Muscle of leg (tissue), 11 donors: Measurements from ENCODE around the gene DNAJA4. TPM values are rescaled to one million over a fixed set of nuclear protein-coding genes. Genes with fewer than 3 reads are reported as not detected.

Experiments
- DNase-seq: peaks from one replicate; pipeline ENCODE4 v3.0.0; 2013
- H3K27ac ChIP-seq: one replicate; pipeline ENCODE4 v1.5.1; 2013; ENCODE audit warnings: mild to moderate bottlenecking, low read length, control low read depth
- H3K27me3 ChIP-seq: one replicate; pipeline ENCODE4 v1.6.1; 2013; ENCODE audit warnings: low read length; ENCODE audit not compliant: control insufficient read depth, insufficient read depth
- H3K36me3 ChIP-seq: one replicate; pipeline ENCODE4 v1.6.1; 2013; ENCODE audit warnings: low read length; ENCODE audit not compliant: control insufficient read depth, insufficient read depth
- H3K4me1 ChIP-seq: one replicate; pipeline ENCODE4 v1.6.1; 2013; ENCODE audit warnings: low read length; ENCODE audit not compliant: control insufficient read depth, insufficient read depth
- H3K4me3 ChIP-seq: one replicate; pipeline ENCODE4 v1.5.1; 2013; ENCODE audit warnings: low read length, control low read depth
- H3K9me3 ChIP-seq: replicated peaks from 2 replicates; pipeline ENCODE4 v1.6.1; 2013; ENCODE audit warnings: low read depth, low read length; ENCODE audit not compliant: control insufficient read depth
- WGBS: methylation state at CpG from one replicate; pipeline ENCODE4 v1.1.5; 2013; ENCODE audit warnings: missing lambda C conversion rate; ENCODE audit not compliant: insufficient coverage; 5-methylcytosine and 5-hydroxymethylcytosine counted together
- polyA plus RNA-seq, 8 donors: library from polyadenylated mRNA; unstranded; fragments of 120-200 nt; gene quantifications; one replicate each; pipeline versions ENCODE4 v1.2.1 to v1.2.3, GENCODE V29; 2013; ENCODE audit warnings: inconsistent platforms in 1 of 8, low replicate concordance in 1 of 8; ENCODE audit not compliant: insufficient read length in 8 of 8, insufficient read depth in 1 of 8
- total RNA-seq: library from RNA; stranded (reverse); fragments of 120-200 nt; gene quantifications from one replicate; pipeline ENCODE4 v1.2.4, GENCODE V29; 2013

The DNAJA4 gene
- total and polyA plus RNA-seq, 9 donors, result 27.8 to 103 (median 77.8) TPM

DNA sequence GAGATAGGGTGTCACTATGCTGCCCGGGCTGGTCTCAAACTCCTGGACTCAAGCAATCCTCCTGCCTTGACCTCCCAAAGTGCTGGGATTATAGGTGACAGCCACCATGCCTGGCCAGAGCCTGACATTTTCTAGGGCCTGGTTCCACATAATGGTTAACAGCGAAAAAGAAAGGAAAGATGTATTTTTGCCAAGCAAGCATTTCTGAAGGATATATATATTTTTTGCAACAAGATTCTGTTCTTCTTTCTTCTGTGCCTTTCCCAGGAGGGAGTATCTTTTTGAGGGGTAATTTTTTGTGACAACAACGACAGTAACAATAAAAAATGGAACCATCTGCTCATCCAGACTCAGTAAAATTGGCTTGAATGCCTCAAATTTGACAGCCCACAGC is 8.3 kb upstream of the DNAJA4 start:
- 100% methylated on average over 1 of the region's 3 CpGs for WGBS
- no peak overlapping the region for H3K4me3 ChIP-seq
- no peaks in the 10 kb centered on the region for H3K27me3 ChIP-seq
- peaks cover 4% of the 10 kb centered on the region for H3K4me1 ChIP-seq
- H3K27ac ChIP-seq, result no peak overlapping the region
- H3K9me3 ChIP-seq, result no peaks in the 10 kb centered on the region
- no peak for DNase-seq
- no peaks in the 10 kb centered on the region for H3K36me3 ChIP-seq

GRCh38 chr15:78257681-78258080 is 6.7 kb upstream of the DNAJA4 start:
- Histone ChIP-seq H3K9me3 (no peaks in the 10 kb centered on the region), H3K27ac (no peak overlapping the region), H3K4me3 (no peak overlapping the region), H3K36me3 (no peaks in the 10 kb centered on the region), H3K4me1 (peaks cover 2% of the 10 kb centered on the region), H3K27me3 (no peaks in the 10 kb centered on the region)
- no peak for DNase-seq
- WGBS, result 100% methylated on average over 1 of the region's 3 CpGs

- Histone ChIP-seq H3K9me3 (no peaks in the 10 kb centered on the region), H3K4me3 (no peak overlapping the region), H3K4me1 (peaks cover 5% of the 10 kb centered on the region), H3K27me3 (no peaks in the 10 kb centered on the region), H3K36me3 (no peaks in the 10 kb centered on the region), H3K27ac (no peak overlapping the region)
- 38% methylated on average over 1 of the region's 3 CpGs for WGBS
- DNase-seq, result no peak
Measured at GRCh38 chr15:78259232-78259631, 5.1 kb upstream of the DNAJA4 start.

DNA sequence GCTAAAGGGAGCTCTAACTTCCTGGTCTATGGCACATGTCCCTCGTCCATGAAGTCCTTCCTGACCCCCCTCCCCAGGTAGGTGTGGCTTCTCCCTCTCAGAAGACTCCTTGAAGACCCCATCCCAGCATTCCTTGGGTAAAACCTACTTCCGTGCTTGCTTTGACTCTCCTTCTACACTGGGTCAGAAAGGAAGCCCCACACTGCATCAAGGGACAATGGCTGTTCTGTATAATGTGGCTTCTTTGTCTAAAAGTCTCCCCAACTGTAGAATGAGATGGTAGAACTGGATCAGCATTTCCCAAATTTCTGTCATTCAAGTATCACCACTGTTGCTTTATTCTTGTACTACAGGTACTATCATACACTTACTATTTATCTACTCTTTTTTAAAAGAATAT is 3.9 kb upstream of the DNAJA4 start:
- Histone ChIP-seq H3K4me3 (no peak overlapping the region), H3K27me3 (no peaks in the 10 kb centered on the region), H3K36me3 (no peaks in the 10 kb centered on the region), H3K4me1 (peaks cover 8% of the 10 kb centered on the region), H3K27ac (no peak overlapping the region), H3K9me3 (no peaks in the 10 kb centered on the region)
- no peak for DNase-seq
- WGBS, result 11% methylated on average over 1 of the region's 2 CpGs

- H3K9me3 ChIP-seq, result no peaks in the 10 kb centered on the region
- H3K27ac ChIP-seq, result no peak overlapping the region
- H3K36me3 ChIP-seq, result no peaks in the 10 kb centered on the region
- no peaks in the 10 kb centered on the region for H3K27me3 ChIP-seq
- H3K4me3 ChIP-seq, result no peak overlapping the region
- H3K4me1 ChIP-seq, result peaks cover 10% of the 10 kb centered on the region
- no peak for DNase-seq
- WGBS, result 75% methylated on average over 3 of the region's 3 CpGs
Measured at GRCh38 chr15:78261062-78261461, 3.3 kb upstream of the DNAJA4 start.

GRCh38 chr15:78263351-78263781 is 996 bp upstream of the DNAJA4 start:
- 87% methylated on average over 6 of the region's 7 CpGs for WGBS
- no peak for DNase-seq
- H3K9me3 ChIP-seq, result no peaks in the 10 kb centered on the region
- no peak overlapping the region for H3K27ac ChIP-seq
- H3K36me3 ChIP-seq, result no peaks in the 10 kb centered on the region
- peaks cover 11% of the 10 kb centered on the region for H3K4me1 ChIP-seq
- no peaks in the 10 kb centered on the region for H3K27me3 ChIP-seq
- H3K4me3 ChIP-seq, result no peak overlapping the region

DNA sequence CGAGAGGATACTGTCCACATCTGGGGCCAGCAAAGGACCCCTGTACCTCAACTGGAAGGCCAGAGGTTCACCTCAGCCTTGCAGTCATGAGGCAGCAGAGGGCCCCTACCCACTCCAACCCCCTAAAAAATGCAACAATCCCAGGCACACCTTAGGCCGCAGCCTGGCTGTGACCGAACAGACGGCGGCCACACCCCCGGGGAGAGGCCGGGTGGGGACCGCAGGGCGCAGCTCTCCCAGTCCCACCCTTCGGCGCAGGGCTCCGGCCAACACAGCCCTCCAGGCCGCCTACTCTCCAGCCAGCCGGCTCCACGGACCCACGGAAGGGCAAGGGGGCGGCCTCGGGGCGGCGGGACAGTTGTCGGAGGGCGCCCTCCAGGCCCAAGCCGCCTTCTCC is 457 bp upstream of the DNAJA4 start:
- H3K27me3 ChIP-seq, result no peaks in the 10 kb centered on the region
- 51% methylated on average over 12 of the region's 23 CpGs for WGBS
- H3K4me3 ChIP-seq, result peak overlapping the region; percentile 77
- peaks cover 16% of the 10 kb centered on the region for H3K4me1 ChIP-seq
- H3K36me3 ChIP-seq, result no peaks in the 10 kb centered on the region
- H3K9me3 ChIP-seq, result no peaks in the 10 kb centered on the region
- no peak overlapping the region for H3K27ac ChIP-seq
- no peak for DNase-seq

DNA sequence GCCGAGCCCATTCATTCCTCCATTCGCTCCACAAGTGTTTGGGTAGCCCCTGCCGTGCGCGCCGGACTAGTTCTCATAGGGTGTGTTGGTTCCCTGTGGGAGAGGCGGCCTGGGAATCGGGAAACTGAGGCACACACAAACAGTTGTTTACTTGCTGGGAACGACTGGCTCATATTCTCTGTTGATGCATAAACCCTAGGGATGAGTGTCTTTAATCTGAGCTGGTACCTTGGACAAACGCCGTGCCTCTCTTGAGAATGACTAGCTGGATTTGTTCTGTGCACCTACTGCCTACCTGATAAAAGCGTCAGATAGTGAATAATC is 737 bp downstream of the DNAJA4 start:
- H3K9me3 ChIP-seq, result no peaks in the 10 kb centered on the region
- H3K27me3 ChIP-seq, result no peaks in the 10 kb centered on the region
- 53% methylated on average over 7 of the region's 12 CpGs for WGBS
- H3K27ac ChIP-seq, result peak overlapping the region; percentile 90
- DNase-seq, result no peak
- peak overlapping the region; percentile 77 for H3K4me3 ChIP-seq
- H3K4me1 ChIP-seq, result peaks cover 17% of the 10 kb centered on the region
- no peaks in the 10 kb centered on the region for H3K36me3 ChIP-seq

- Histone ChIP-seq H3K36me3 (peaks cover 4% of the 10 kb centered on the region), H3K9me3 (no peaks in the 10 kb centered on the region), H3K27me3 (no peaks in the 10 kb centered on the region), H3K27ac (peak overlapping the region; percentile 90), H3K4me3 (peak overlapping the region; percentile 77), H3K4me1 (peaks cover 17% of the 10 kb centered on the region)
- WGBS, result 50% methylated on average over 2 of the region's 9 CpGs
- DNase-seq, result peak; percentile 84
Measured at GRCh38 chr15:78265752-78266224, 1.4 kb downstream of the DNAJA4 start.

- Histone ChIP-seq H3K36me3 (peaks cover 4% of the 10 kb centered on the region), H3K27me3 (no peaks in the 10 kb centered on the region), H3K9me3 (no peaks in the 10 kb centered on the region), H3K27ac (peak overlapping the region; percentile 84), H3K4me1 (peaks cover 16% of the 10 kb centered on the region), H3K4me3 (peak overlapping the region; percentile 3)
- no peak for DNase-seq
Measured at GRCh38 chr15:78266229-78266628, 1.9 kb downstream of the DNAJA4 start.

GRCh38 chr15:78266806-78267205 is 2.4 kb downstream of the DNAJA4 start:
- Histone ChIP-seq H3K36me3 (peaks cover 4% of the 10 kb centered on the region), H3K4me1 (peaks cover 16% of the 10 kb centered on the region), H3K9me3 (no peaks in the 10 kb centered on the region), H3K27ac (peak overlapping the region; percentile 84), H3K27me3 (no peaks in the 10 kb centered on the region), H3K4me3 (peak overlapping the region; percentile 3)
- DNase-seq, result no peak
- WGBS, result no CpG with 5 or more reads among the region's 2 CpGs
